Fibroblast of the aortic adventitia (primary cell): ENCODE measurements around the gene RDH14. TPM values are rescaled to one million over a fixed set of nuclear protein-coding genes. Genes with fewer than 3 reads are reported as not detected.

Experiments
- DNase-seq: peaks from one replicate; pipeline ENCODE4 v3.0.0-alpha.2; 2010; ENCODE audit warnings: low read depth
- H3K4me3 ChIP-seq: 2 replicates; pipeline ENCODE4 v1.5.1; 2011; ENCODE audit warnings: low read depth, mild to moderate bottlenecking, control low read depth, low read length, moderate library complexity
- CTCF ChIP-seq: IDR thresholded peaks from 2 replicates; pipeline ENCODE4 v1.5.1; 2011; ENCODE audit warnings: mild to moderate bottlenecking, low read length, control low read depth, inconsistent platforms; ENCODE audit not compliant: insufficient read depth
- total RNA-seq: library from RNA; depleted of rRNA; stranded (reverse); fragments of >200 nt; gene quantifications from 2 replicates; pipeline ENCODE4 v1.2.3, GENCODE V29; 2012; ENCODE audit warnings: low replicate concordance

The RDH14 gene
- total RNA-seq, 1 donor: 40.5 TPM

GRCh38 chr2:18519914-18520450, 40.5 kb downstream of the RDH14 start:
- no peak overlapping the region for H3K4me3 ChIP-seq
- DNase-seq: no peak
- TF ChIP-seq CTCF: no peak

- TF ChIP-seq CTCF: no peak
- H3K4me3 ChIP-seq: no peak overlapping the region
- DNase-seq: peak; percentile 70
These were observed 42.0 kb downstream of the RDH14 start for GRCh38 chr2:18518116-18519111.

- H3K4me3 ChIP-seq: no peak overlapping the region
- no peak for DNase-seq
- no peak for TF ChIP-seq CTCF
These were observed 43.1 kb downstream of the RDH14 start for GRCh38 chr2:18517386-18517785.

GRCh38 chr2:18516112-18516511, 44.3 kb downstream of the RDH14 start:
- no peak for TF ChIP-seq CTCF
- H3K4me3 ChIP-seq: no peak overlapping the region
- DNase-seq: peak; percentile 64

- peak; percentile 70 for DNase-seq
- no peak overlapping the region for H3K4me3 ChIP-seq
These were observed 45.7 kb downstream of the RDH14 start for GRCh38 chr2:18514526-18515461.

More at GRCh38 chr2:18514526-18515461, 45.7 kb downstream of the RDH14 start:
- TF ChIP-seq CTCF: no peak
